Psoas muscle (tissue), 8 donors: Measurements from ENCODE around the gene ROBO1. TPM values are rescaled to one million over a fixed set of nuclear protein-coding genes. Genes with fewer than 3 reads are reported as not detected.

Experiments used
- ATAC-seq, 4 donors: fragments of 200-7000 bp; cut with Tn5 transposase; one replicate each; pipeline ENCODE4 v1.9.1; 2020; ENCODE audit warnings: moderate library complexity in 3 of 4, mild to moderate bottlenecking in 2 of 4
- DNase-seq, 2 donors: peaks; one replicate each; pipeline ENCODE4 v3.0.0-alpha.2; 2020
- H3K27ac ChIP-seq: fragments of 200-600 bp; one replicate; pipeline ENCODE4 v1.8.0; 2022
- H3K27me3 ChIP-seq, 3 donors: fragments of 200-600 bp in 1 of 3; one replicate each; pipeline versions ENCODE4 v1.6.1 to v1.8.0; 2013 to 2022; ENCODE audit warnings: low read length in 2 of 3, mild to moderate bottlenecking in 2 of 3, moderate library complexity in 1 of 3; ENCODE audit not compliant: insufficient read depth in 3 of 3
- H3K36me3 ChIP-seq, 2 donors: fragments of 200-600 bp in 1 of 2; one replicate each; pipeline versions ENCODE4 v1.6.1 to v1.8.0; 2013 to 2022; ENCODE audit warnings: low read depth in 1 of 2, mild to moderate bottlenecking in 1 of 2, moderate library complexity in 1 of 2; ENCODE audit not compliant: insufficient read depth in 1 of 2
- H3K4me1 ChIP-seq: fragments of 200-600 bp; one replicate; pipeline ENCODE4 v1.8.0; 2022
- H3K4me3 ChIP-seq: fragments of 200-600 bp; one replicate; pipeline ENCODE4 v1.8.0; 2022; ENCODE audit warnings: mild to moderate bottlenecking
- H3K9me3 ChIP-seq: fragments of 200-600 bp; one replicate; pipeline ENCODE4 v1.8.0; 2022
- WGBS, 3 donors: extraction: QIAGEN DNeasy Blood & Tissue Kit; methylation state at CpG; one replicate each; pipeline versions ENCODE4 v1.1.6 to v1.1.7; 2013; 5-methylcytosine and 5-hydroxymethylcytosine counted together
- intact Hi-C, 2 donors: fragments of 100-400 bp; cut with DNase I; formaldehyde crosslinking; loops; one replicate each; pipeline versions ENCODE4 v1.11.0 to v1.14.2; 2022
- polyA plus RNA-seq, 3 donors: library from polyadenylated mRNA; stranded (reverse); fragments of 200-250 nt; gene quantifications; one replicate each; pipeline ENCODE4 v1.2.3, GENCODE V29; 2013
- total RNA-seq, 4 donors: library from RNA; stranded (reverse); fragmentation: NEBNext Ultra II Directional in 2 of 4; extraction: Animal tissue kit (Norgen Biotek cat#: 25700) in 2 of 4; gene quantifications; one replicate each; pipeline versions ENCODE4 v1.2.1 to v1.2.4, GENCODE V29; 2021 to 2023
- TF ChIP-seq, protein P1 (sequence below): fragments of 200-600 bp; IDR thresholded peaks from one replicate; pipeline ENCODE4 v1.8.0; 2022; ENCODE audit warnings: antibody characterized with exemption
- donor health status: healthy with polysubstance abuse.
- donor health status: DM: no; HTN: no; CAD: no; lungs with moderate emphysema.
- donor health status: Bipolar disorder and iron deficiency.
- donor health status: healthy.
- donor health status: DM: yes; HTN: yes; CAD: no.
- donor health status: DM: no; HTN: no; CAD: no.
- donor health status: DM: no; HTN: no; CAD: no.
- donor health status: DM: yes; HTN: yes; CAD: no.

ROBO1 gene
- total and polyA plus RNA-seq, 7 donors, result 0.52 to 14.0 (median 4.9) TPM

GRCh38 chr3:79344876-79345871 lies 422.6 kb downstream of the ROBO1 start:
- 40 to 53% (median 43%) methylated on average over 4 of the region's 4 CpGs for WGBS, 3 donors
- Histone ChIP-seq H3K4me3 (no peak overlapping the region), H3K4me1 (no peaks in the 10 kb centered on the region)

GRCh38 chr3:79341961-79342360 lies 425.8 kb downstream of the ROBO1 start:
- Histone ChIP-seq H3K27me3 (no peaks in the 10 kb centered on the region), H3K9me3 (no peaks in the 10 kb centered on the region), H3K27ac (no peak overlapping the region), H3K4me3 (no peak overlapping the region), H3K36me3 (no peaks in the 10 kb centered on the region), H3K4me1 (no peaks in the 10 kb centered on the region)
- ATAC-seq (no peak), DNase-seq (no peak)
- TF ChIP-seq, protein P1, sequence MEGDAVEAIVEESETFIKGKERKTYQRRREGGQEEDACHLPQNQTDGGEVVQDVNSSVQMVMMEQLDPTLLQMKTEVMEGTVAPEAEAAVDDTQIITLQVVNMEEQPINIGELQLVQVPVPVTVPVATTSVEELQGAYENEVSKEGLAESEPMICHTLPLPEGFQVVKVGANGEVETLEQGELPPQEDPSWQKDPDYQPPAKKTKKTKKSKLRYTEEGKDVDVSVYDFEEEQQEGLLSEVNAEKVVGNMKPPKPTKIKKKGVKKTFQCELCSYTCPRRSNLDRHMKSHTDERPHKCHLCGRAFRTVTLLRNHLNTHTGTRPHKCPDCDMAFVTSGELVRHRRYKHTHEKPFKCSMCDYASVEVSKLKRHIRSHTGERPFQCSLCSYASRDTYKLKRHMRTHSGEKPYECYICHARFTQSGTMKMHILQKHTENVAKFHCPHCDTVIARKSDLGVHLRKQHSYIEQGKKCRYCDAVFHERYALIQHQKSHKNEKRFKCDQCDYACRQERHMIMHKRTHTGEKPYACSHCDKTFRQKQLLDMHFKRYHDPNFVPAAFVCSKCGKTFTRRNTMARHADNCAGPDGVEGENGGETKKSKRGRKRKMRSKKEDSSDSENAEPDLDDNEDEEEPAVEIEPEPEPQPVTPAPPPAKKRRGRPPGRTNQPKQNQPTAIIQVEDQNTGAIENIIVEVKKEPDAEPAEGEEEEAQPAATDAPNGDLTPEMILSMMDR, result no peak
- intact Hi-C loops, result no loop called here

More at GRCh38 chr3:79344876-79345871, 422.6 kb downstream of the ROBO1 start:
- intact Hi-C loops, result no loop called here
- DNase-seq, result no peak
- no peak for ATAC-seq
- Histone ChIP-seq H3K36me3 (no peaks in the 10 kb centered on the region), H3K9me3 (no peaks in the 10 kb centered on the region), H3K27ac (no peak overlapping the region), H3K27me3 (no peaks in the 10 kb centered on the region)
- TF ChIP-seq, protein P1, result no peak

DNA sequence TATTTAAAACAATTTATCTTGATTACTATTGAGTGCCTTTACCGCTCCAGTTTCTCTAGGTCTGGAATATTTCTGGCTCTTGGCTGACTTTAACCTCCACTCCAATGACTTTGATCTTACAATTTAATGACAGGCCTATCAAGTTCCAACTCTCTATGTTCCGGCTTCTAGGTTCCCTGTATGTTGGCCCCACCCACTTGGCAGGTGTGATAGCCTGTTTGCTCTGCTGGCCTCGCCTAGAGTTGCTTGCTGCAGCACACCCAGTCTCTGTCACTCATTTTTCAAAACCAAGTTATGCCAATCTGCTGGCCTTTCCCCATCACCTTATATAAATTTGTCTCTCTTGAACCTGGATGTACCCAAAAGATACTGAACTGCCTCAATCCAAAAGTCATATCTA lies 428.0 kb downstream of the ROBO1 start:
- TF ChIP-seq, protein P1, result no peak
- Histone ChIP-seq H3K27me3 (no peaks in the 10 kb centered on the region), H3K27ac (no peak overlapping the region), H3K4me1 (no peaks in the 10 kb centered on the region), H3K4me3 (no peak overlapping the region), H3K36me3 (no peaks in the 10 kb centered on the region), H3K9me3 (no peaks in the 10 kb centered on the region)
- ATAC-seq, result no peak
- DNase-seq, result no peak
- intact Hi-C loops, result no loop called here
- WGBS, 3 donors, result 33 to 51% (median 42%) methylated on average over 3 of the region's 3 CpGs

DNA sequence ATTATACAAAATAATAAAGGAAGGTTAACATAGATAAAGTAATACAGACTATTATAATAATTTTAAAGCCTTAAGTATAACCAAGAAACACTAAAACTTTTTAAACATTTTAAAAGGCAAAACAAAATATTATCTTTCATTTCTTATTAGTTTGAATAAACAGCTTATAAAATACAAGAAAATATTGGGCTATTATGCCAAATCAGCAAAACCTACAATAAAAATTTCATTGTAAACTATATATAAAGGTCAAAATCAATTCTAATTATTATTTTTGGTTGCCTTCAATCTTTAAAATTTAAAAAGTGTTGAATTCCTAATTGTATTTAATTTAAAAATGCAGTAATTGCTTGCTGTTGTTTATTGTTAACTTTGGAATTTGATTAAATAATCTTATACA lies 430.0 kb downstream of the ROBO1 start:
- no peaks in the 10 kb centered on the region for H3K36me3 ChIP-seq
- no peak overlapping the region for H3K27ac ChIP-seq
- no peaks in the 10 kb centered on the region for H3K27me3 ChIP-seq
- no peaks in the 10 kb centered on the region for H3K4me1 ChIP-seq
- DNase-seq (no peak), ATAC-seq (no peak)
- intact Hi-C loops, result no loop called here
- H3K4me3 ChIP-seq, result no peak overlapping the region
- H3K9me3 ChIP-seq, result no peaks in the 10 kb centered on the region
- TF ChIP-seq, protein P1, result no peak
